Effector memory CD4-positive, alpha-beta T cell (primary cell): ENCODE results near the gene CCDC8.

Experiments
- DNase-seq, 3 donors: peaks; one replicate each; pipeline ENCODE4 v3.0.0-alpha.2; 2020
- H3K27ac ChIP-seq: 2 replicates; pipeline ENCODE4 v1.7.0; 2013; ENCODE audit warnings: mild to moderate bottlenecking, low read length, moderate library complexity; ENCODE audit not compliant: insufficient read depth, poor library complexity, severe bottlenecking
- H3K27me3 ChIP-seq: replicated peaks from 2 replicates; pipeline ENCODE4 v1.7.0; 2013; ENCODE audit warnings: mild to moderate bottlenecking, low read length; ENCODE audit not compliant: insufficient read depth, control insufficient read depth, poor library complexity, severe bottlenecking
- H3K36me3 ChIP-seq: 2 replicates; pipeline ENCODE4 v1.7.0; 2013; ENCODE audit warnings: mild to moderate bottlenecking, low read length, moderate library complexity; ENCODE audit not compliant: control insufficient read depth, insufficient read depth
- H3K4me1 ChIP-seq: 2 replicates; pipeline ENCODE4 v1.7.0; 2013; ENCODE audit warnings: low read length, mild to moderate bottlenecking; ENCODE audit not compliant: control insufficient read depth, insufficient read depth, poor library complexity, severe bottlenecking
- H3K4me3 ChIP-seq: 2 replicates; pipeline ENCODE4 v1.7.0; 2013; ENCODE audit warnings: low read length, low read depth, mild to moderate bottlenecking; ENCODE audit not compliant: insufficient read depth, poor library complexity, severe bottlenecking
- H3K9me3 ChIP-seq: 2 replicates; pipeline ENCODE4 v1.7.0; 2013; ENCODE audit warnings: mild to moderate bottlenecking, low read length, moderate library complexity; ENCODE audit not compliant: control insufficient read depth
- total RNA-seq, 3 donors: gene quantifications; one replicate each; lab custom pipeline; 2026; lab: John Stamatoyannopoulos, UW

CCDC8 gene
- total RNA-seq = 0 reads per million in 3 donors

GRCh38 chr19:46413262-46414031 is at the start of gene CCDC8:
Gene CCDC8, minus strand, starts transcription at chr19:46413564. Its CDS starts 754 bp downstream, at chr19:46412810.
- peaks cover 5% of the 10 kb centered on the region for H3K4me1 ChIP-seq
- DNase-seq = no peak
- no peaks in the 10 kb centered on the region for H3K36me3 ChIP-seq
- H3K27ac ChIP-seq = no peak within 1 kb of the TSS
- no peak within 1 kb of the TSS for H3K4me3 ChIP-seq
- H3K27me3 ChIP-seq = peaks cover 31% of the 10 kb centered on the region
- H3K9me3 ChIP-seq = no peaks in the 10 kb centered on the region

GRCh38 chr19:46461537-46461936 is 48.2 kb upstream of the CCDC8 start:
- Histone ChIP-seq H3K9me3 (no peaks in the 10 kb centered on the region), H3K36me3 (no peaks in the 10 kb centered on the region), H3K4me3 (no peak overlapping the region), H3K27me3 (no peaks in the 10 kb centered on the region), H3K27ac (no peak overlapping the region), H3K4me1 (no peaks in the 10 kb centered on the region)
- no peak for DNase-seq

- no peak for DNase-seq
- no peak overlapping the region for H3K27ac ChIP-seq
- no peaks in the 10 kb centered on the region for H3K36me3 ChIP-seq
- H3K9me3 ChIP-seq = no peaks in the 10 kb centered on the region
- no peaks in the 10 kb centered on the region for H3K4me1 ChIP-seq
- no peaks in the 10 kb centered on the region for H3K27me3 ChIP-seq
- H3K4me3 ChIP-seq = no peak overlapping the region
Measured at GRCh38 chr19:46460981-46461380, 47.6 kb upstream of the CCDC8 start.

- H3K36me3 ChIP-seq = no peaks in the 10 kb centered on the region
- H3K4me3 ChIP-seq = no peak overlapping the region
- DNase-seq = no peak
- H3K4me1 ChIP-seq = no peaks in the 10 kb centered on the region
- H3K9me3 ChIP-seq = no peaks in the 10 kb centered on the region
- H3K27me3 ChIP-seq = no peaks in the 10 kb centered on the region
- H3K27ac ChIP-seq = no peak overlapping the region
Measured at GRCh38 chr19:46460055-46460454, 46.7 kb upstream of the CCDC8 start.

- H3K9me3 ChIP-seq = no peaks in the 10 kb centered on the region
- no peak overlapping the region for H3K27ac ChIP-seq
- no peaks in the 10 kb centered on the region for H3K36me3 ChIP-seq
- no peak for DNase-seq
- no peaks in the 10 kb centered on the region for H3K27me3 ChIP-seq
- no peak overlapping the region for H3K4me3 ChIP-seq
- H3K4me1 ChIP-seq = no peaks in the 10 kb centered on the region
Measured at GRCh38 chr19:46456930-46457329, 43.6 kb upstream of the CCDC8 start.

GRCh38 chr19:46454244-46454643 is 40.9 kb upstream of the CCDC8 start:
- H3K27ac ChIP-seq = no peak overlapping the region

GRCh38 chr19:46453661-46454060 is 40.3 kb upstream of the CCDC8 start:
- Histone ChIP-seq H3K36me3 (no peaks in the 10 kb centered on the region), H3K27ac (no peak overlapping the region), H3K9me3 (no peaks in the 10 kb centered on the region), H3K4me1 (no peaks in the 10 kb centered on the region), H3K4me3 (no peak overlapping the region), H3K27me3 (no peaks in the 10 kb centered on the region)
- DNase-seq = no peak

More at GRCh38 chr19:46454244-46454643, 40.9 kb upstream of the CCDC8 start:
- Histone ChIP-seq H3K36me3 (no peaks in the 10 kb centered on the region), H3K4me1 (no peaks in the 10 kb centered on the region), H3K9me3 (no peaks in the 10 kb centered on the region), H3K4me3 (no peak overlapping the region), H3K27me3 (no peaks in the 10 kb centered on the region)
- no peak for DNase-seq

- Histone ChIP-seq H3K27ac (no peak overlapping the region), H3K9me3 (no peaks in the 10 kb centered on the region), H3K27me3 (no peaks in the 10 kb centered on the region), H3K4me3 (no peak overlapping the region), H3K4me1 (no peaks in the 10 kb centered on the region), H3K36me3 (no peaks in the 10 kb centered on the region)
- no peak for DNase-seq
Measured at GRCh38 chr19:46452186-46452585, 38.8 kb upstream of the CCDC8 start.

- Histone ChIP-seq H3K9me3 (no peaks in the 10 kb centered on the region), H3K4me1 (no peaks in the 10 kb centered on the region), H3K27me3 (no peaks in the 10 kb centered on the region), H3K27ac (no peak overlapping the region), H3K36me3 (no peaks in the 10 kb centered on the region), H3K4me3 (no peak overlapping the region)
- DNase-seq = no peak
Measured at GRCh38 chr19:46451352-46451751, 38.0 kb upstream of the CCDC8 start.

GRCh38 chr19:46450737-46451136 is 37.4 kb upstream of the CCDC8 start:
- H3K27me3 ChIP-seq = no peaks in the 10 kb centered on the region
- no peaks in the 10 kb centered on the region for H3K36me3 ChIP-seq
- H3K27ac ChIP-seq = no peak overlapping the region
- H3K9me3 ChIP-seq = no peaks in the 10 kb centered on the region
- no peak overlapping the region for H3K4me3 ChIP-seq
- DNase-seq = no peak
- no peaks in the 10 kb centered on the region for H3K4me1 ChIP-seq
